Kidney glomerular epithelial cell (primary cell): ENCODE results near the gene TEAD2.
A peak's percentile ranks its signal among the peaks of the same experiment; 100 is the strongest.
"Not testable (repeated sequence)": the region's sequence is repeated elsewhere in the genome, so short reads cannot be mapped to it uniquely, and the experiment has no call there.

Experiments used
- DNase-seq: peaks from one replicate; lab custom pipeline; 2025; lab: John Stamatoyannopoulos, UW

The TEAD2 gene

GRCh38 chr19:49333418-49333805 lies 28.8 kb downstream of the TEAD2 start:
- DNase-seq = no peak

DNA sequence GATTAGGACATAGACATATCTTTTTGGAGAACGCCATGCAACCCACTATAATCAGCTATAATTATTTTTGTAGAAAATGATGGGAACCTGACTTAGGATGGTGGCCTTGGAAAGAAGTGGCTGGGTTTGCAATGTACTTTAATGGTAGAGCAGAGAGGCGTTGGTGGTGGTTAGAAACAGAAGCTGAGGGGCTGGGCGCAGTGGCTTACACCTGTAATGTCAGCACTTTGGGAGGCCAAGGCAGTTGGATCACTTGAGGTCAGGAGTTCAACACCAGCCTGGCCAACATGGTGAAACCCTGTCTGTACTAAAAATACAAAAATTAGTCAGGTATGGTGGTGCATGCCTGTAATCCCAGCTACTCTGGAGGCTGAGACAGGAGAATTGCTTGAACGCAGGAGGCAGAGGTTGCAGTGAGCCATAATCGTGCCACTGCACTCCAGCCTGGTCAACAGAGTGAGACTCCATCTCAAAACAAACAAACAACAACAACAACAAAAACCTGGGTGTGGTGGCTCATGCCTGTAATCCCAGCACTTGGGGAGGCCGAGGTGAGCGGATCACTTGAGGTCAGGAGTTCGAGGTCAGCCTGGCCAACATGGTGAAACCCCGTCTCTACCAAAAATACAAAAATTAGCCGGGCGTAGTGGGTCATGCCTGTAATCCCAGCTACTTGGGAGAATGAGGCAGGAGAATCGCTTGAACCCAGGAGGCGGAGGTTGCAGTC lies 29.4 kb downstream of the TEAD2 start:
- not testable (repeated sequence) for DNase-seq

DNA sequence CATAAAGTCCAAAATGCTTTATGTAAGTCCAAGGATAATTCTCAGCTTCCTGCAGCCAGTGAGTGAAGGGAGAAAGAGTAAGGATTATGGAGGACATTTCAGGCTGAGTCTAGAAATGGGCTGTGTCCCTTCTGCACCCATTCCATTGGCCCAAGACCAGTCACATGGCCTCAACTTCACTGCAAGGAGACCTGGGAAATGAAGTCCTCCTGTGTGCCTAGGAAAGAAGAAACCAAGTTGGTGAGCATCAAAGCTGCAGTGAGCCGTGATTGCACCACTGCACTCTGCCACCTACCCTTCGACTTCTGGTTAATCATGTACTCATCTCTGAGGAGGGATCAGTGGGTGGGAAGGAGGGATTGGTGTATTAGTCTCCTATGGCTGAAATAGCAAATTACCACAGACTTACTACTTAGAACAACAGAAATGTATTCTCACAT lies 30.6 kb downstream of the TEAD2 start:
- peak; percentile 91 for DNase-seq

GRCh38 chr19:49331187-49331586 lies 31.0 kb downstream of the TEAD2 start:
- DNase-seq = not testable (repeated sequence)

- no peak for DNase-seq
Observed at GRCh38 chr19:49328741-49329140, 33.5 kb downstream of the TEAD2 start.

DNA sequence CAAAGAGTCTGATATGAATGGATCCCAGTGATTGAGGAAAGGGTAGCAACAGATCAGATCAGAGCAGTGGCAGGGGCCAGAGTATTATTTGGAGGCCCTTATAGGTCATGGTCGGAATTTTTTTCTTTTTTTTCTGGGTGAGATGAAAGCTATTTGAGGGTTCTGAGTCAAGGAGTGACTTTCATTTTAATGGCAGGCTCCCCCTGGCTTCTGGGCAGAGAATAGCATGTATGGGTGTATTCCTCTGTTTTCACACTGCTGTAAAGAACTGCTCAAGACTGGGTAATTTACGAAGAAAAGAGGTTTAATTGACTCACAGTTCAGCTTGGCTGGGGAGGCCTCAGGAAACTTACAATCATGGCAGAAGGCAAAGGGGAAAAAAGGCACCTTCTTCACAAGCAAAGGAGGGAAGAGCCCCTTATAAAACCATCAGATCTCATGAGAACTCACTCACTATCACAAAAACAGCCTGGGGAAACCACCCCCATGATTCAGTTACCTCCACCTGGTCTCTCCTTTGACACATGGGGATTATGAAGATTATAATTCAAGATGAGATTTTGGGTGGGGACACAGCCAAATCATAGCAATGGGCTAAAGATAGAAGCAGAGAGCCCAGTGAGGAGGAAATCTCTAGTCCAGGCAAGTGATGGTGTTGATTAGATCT lies 34.2 kb downstream of the TEAD2 start:
- no peak for DNase-seq

GRCh38 chr19:49326165-49326704 lies 36.0 kb downstream of the TEAD2 start:
- no peak for DNase-seq

GRCh38 chr19:49325756-49326155 lies 36.5 kb downstream of the TEAD2 start:
- DNase-seq = not testable (repeated sequence)

- DNase-seq = no peak
Observed at GRCh38 chr19:49324801-49325576, 37.2 kb downstream of the TEAD2 start, which contains the start of gene SLC6A16. Gene SLC6A16, minus strand, starts transcription at chr19:49325191. Its CDS starts 13,844 bp downstream, at chr19:49311347.

GRCh38 chr19:49318296-49318695 lies 43.9 kb downstream of the TEAD2 start:
- no peak for DNase-seq

DNA sequence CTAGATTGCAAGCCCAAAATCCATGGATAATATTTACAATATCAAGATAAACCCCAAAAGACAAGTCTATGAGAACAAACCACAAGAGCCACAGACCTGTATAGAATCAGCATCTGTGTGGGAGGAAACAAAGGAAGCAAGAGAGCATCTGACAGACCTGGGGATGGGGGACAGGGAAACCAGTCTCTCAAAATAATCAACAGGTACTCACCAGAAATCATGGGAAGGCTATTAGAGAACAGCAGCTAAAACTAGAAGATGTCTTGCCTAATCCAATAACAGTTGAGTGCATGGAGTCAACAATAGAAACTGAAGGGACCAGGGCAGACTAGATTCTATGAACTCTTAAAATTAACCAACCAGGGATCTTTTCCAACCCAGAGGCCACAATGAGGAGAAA lies 45.9 kb downstream of the TEAD2 start:
- no peak for DNase-seq

GRCh38 chr19:49315111-49315510 lies 47.1 kb downstream of the TEAD2 start:
- DNase-seq = no peak

GRCh38 chr19:49309087-49309486 lies 53.1 kb downstream of the TEAD2 start:
- no peak for DNase-seq

DNA sequence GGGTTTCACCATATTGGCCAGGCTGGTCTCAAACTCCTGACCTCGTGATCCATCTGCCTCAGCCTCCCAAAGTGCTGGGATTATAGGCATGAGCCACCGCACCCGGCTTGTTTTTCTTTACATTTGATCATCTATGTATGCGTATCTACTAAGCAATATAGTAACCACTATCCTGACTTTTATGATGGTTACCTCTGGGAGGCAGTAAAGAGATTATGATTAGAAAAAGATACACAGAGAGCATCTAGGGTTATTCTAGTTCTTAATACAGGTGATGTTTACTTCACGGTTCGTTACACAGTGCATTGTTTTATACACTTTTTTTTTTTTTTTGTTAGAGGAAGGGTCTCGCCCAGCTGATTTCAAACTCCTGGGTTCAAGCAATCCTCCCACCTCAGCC lies 55.5 kb downstream of the TEAD2 start:
- DNase-seq = not testable (repeated sequence)

GRCh38 chr19:49301866-49302252 lies 60.4 kb downstream of the TEAD2 start:
- DNase-seq = no peak

- peak; percentile 16 for DNase-seq
Observed at GRCh38 chr19:49301165-49301865, 60.9 kb downstream of the TEAD2 start.

DNA sequence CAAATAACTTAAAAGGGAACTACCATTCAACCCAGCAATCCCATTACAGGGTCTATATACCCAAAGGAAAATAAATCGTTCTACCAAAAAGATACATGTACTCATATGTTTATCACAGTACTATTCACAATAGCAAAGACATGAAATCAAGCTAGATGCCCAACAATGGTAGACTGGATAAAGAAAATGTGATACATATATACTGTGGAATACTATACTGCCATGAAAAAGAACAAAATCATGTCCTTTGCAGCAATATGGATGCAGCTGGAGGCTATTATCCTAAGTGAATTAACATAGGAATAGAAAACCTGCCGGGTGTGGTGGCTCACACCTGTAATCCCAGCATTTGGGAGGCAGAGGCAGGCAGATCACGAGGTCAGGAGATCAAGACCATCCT lies 63.6 kb downstream of the TEAD2 start:
- not testable (repeated sequence) for DNase-seq

- DNase-seq = no peak
Observed at GRCh38 chr19:49297403-49297802, 64.8 kb downstream of the TEAD2 start.

GRCh38 chr19:49295208-49295880 lies 66.9 kb downstream of the TEAD2 start:
- no peak for DNase-seq

GRCh38 chr19:49294401-49294800 lies 67.8 kb downstream of the TEAD2 start:
- DNase-seq = no peak
